ENCODE results near the gene FOXC2. TPM values are rescaled to one million over a fixed set of nuclear protein-coding genes. Genes with fewer than 3 reads are reported as not detected.

The FOXC2 gene
- total RNA-seq, 4 donors from 2014 or later = 0.40 to 1.5 (median 0.50) TPM

DNA sequence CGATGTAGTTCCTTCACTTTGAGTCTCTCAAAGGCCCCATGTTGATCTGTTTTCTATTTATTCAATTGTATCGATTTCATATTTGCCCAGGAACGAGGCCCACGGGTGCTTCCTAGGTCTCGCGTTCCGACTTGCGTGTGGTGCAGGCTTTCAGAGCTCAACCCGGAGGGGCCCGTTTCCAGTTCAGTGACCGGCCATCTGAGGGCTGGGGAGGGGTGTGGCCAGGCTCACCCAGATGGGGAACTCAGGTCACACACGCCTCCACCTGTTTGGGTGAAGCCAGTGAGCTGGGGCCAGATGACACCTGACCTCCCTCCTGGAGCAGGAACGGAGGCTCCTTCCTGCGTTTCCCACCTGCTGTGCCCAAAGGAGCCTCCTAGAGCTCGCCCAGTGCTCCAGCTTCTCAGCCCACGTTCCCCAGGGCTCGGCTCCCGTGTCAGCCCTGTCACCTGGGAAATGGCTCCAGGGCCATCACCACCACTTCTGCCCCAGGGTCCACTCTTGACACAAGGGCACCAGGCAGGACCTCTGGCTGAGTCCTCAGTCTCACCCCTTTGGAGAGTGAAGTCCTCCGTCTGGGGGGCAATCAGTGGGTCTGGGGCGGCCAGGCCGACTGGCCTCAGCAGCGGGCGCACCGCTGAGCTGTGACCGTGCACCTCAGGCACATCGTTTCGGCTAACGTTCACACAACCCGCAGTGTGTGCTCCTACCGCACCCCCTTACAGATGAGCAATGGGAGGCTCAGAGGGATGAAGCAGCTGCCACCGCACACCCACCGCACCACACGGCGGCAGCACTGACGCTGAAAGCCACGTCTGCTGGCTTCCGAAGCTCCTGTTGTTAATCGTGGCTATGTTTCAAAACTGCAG lies 38.3 kb upstream of the FOXC2 start:
- ATAC-seq = no peak
- no peak overlapping the region for H3K27ac ChIP-seq

DNA sequence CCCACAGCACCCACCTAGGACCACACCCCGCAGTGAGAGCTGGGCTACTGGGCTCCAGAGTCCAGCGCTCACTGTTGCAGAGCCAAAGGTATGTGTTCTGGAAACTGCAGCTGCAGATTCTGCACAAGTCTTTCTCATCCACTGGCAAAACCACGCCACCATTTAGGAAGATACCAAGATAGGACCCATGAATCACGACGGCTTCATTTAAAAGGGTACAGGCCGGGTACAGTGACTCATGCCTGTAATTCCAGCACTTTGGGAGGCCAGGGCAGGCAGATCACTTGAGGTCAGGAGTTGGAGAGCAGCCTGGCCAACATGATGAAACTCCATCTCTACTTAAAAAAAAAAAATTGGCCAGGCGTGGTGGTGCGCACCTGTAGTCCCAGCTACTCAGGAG lies 37.5 kb upstream of the FOXC2 start:
- Histone ChIP-seq H3K9me3 (no peaks in the 10 kb centered on the region), H3K27me3 (no peaks in the 10 kb centered on the region), H3K4me1 (peaks cover 0 to 18% (median 0%) of the 10 kb centered on the region in 3 donors), H3K36me3 (peaks cover 0 to 22% of the 10 kb centered on the region in 2 donors), H3K27ac (no peak overlapping the region), H3K4me3 (no peak overlapping the region)
- TF ChIP-seq, protein P1, sequence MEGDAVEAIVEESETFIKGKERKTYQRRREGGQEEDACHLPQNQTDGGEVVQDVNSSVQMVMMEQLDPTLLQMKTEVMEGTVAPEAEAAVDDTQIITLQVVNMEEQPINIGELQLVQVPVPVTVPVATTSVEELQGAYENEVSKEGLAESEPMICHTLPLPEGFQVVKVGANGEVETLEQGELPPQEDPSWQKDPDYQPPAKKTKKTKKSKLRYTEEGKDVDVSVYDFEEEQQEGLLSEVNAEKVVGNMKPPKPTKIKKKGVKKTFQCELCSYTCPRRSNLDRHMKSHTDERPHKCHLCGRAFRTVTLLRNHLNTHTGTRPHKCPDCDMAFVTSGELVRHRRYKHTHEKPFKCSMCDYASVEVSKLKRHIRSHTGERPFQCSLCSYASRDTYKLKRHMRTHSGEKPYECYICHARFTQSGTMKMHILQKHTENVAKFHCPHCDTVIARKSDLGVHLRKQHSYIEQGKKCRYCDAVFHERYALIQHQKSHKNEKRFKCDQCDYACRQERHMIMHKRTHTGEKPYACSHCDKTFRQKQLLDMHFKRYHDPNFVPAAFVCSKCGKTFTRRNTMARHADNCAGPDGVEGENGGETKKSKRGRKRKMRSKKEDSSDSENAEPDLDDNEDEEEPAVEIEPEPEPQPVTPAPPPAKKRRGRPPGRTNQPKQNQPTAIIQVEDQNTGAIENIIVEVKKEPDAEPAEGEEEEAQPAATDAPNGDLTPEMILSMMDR (IDR thresholded peaks at IDR 0.05) = no peak
- TF ChIP-seq POLR2AphosphoS5 (IDR thresholded peaks at IDR 0.05) = no peak
- no peak for TF ChIP-seq EP300 (IDR thresholded peaks at IDR 0.05)
- no peak for TF ChIP-seq POLR2A (IDR thresholded peaks at IDR 0.05)
- ATAC-seq = no peak
- 60 to 71% methylated on average over 2 of the region's 8 CpGs for WGBS, 2 donors (ENCODE audit: low coverage in 1 of 2)

More for the DNA sequence above, 38.3 kb upstream of the FOXC2 start:
- Histone ChIP-seq H3K36me3 (peaks cover 0 to 19% of the 10 kb centered on the region in 2 donors), H3K9me3 (no peaks in the 10 kb centered on the region), H3K4me3 (no peak overlapping the region), H3K27me3 (no peaks in the 10 kb centered on the region), H3K4me1 (peaks cover 0 to 18% (median 0%) of the 10 kb centered on the region in 3 donors)
- 87 to 92% methylated on average over 13 to 17 of the region's 38 CpGs for WGBS, 2 donors (ENCODE audit: low coverage in 1 of 2)
- TF ChIP-seq POLR2AphosphoS5 (IDR thresholded peaks at IDR 0.05) = no peak
- no peak for TF ChIP-seq POLR2A (IDR thresholded peaks at IDR 0.05)
- TF ChIP-seq, protein P1 (IDR thresholded peaks at IDR 0.05) = no peak
- no peak for TF ChIP-seq EP300 (IDR thresholded peaks at IDR 0.05)

DNA sequence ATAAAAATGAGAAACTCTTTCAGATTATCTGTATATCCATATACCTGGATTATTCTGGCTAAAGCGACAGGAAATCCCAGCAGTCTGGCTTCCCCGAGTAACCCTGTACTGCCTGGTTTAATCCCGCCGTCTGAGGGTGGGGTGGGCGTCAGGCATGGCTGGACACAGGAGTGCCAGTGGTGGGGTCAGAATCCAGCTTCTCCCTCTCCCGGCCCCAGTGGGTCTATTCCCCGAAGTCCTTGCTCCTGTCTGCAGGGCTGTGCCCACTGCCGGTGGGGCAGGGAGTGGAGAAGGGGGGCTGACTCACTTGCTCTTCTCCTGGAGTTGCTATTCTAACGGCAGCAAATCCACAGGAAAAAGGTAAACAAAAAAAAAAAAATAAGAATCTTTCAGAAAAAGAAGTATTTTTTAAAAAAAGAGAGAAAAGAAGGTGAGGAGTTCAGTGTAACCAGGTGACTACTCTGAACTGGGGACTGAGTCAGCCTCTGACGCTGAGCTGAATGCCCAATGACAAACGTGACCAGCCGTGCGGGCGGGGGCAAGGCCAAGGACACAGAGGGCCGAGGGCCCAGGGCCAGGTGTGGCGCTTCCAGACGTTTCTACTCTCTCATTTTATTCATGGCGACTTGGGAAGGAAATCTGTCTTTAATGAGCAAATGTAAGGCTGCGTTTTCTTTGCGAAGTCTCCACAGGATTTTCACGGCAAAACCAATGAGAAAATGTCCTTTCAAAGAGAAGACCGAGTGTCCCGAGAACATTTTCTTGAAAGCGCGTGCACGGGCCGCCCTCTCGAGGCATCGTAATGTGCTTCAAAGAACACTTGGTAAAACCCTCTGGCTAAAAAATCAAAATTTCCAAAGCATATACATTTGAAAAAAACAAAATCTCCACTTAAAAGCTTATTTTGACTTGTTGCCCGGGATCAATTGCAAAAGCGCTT lies 36.1 kb upstream of the FOXC2 start:
- ATAC-seq = no peak
- Histone ChIP-seq H3K9me3 (no peaks in the 10 kb centered on the region), H3K27me3 (no peaks in the 10 kb centered on the region), H3K36me3 (peaks cover 0 to 27% of the 10 kb centered on the region in 2 donors), H3K4me1 (peaks cover 0 to 18% (median 0%) of the 10 kb centered on the region in 3 donors), H3K27ac (peak overlapping the region in 3 of 4 donors; percentile 50 to 77 (median 74)), H3K4me3 (no peak overlapping the region)
- TF ChIP-seq, protein P1 (IDR thresholded peaks at IDR 0.05) = no peak
- TF ChIP-seq POLR2A (IDR thresholded peaks at IDR 0.05) = no peak
- TF ChIP-seq EP300 (IDR thresholded peaks at IDR 0.05) = no peak
- no peak for TF ChIP-seq POLR2AphosphoS5 (IDR thresholded peaks at IDR 0.05)
- 41 to 63% methylated on average over 16 to 21 of the region's 31 CpGs for WGBS, 2 donors (ENCODE audit: low coverage in 1 of 2)

DNA sequence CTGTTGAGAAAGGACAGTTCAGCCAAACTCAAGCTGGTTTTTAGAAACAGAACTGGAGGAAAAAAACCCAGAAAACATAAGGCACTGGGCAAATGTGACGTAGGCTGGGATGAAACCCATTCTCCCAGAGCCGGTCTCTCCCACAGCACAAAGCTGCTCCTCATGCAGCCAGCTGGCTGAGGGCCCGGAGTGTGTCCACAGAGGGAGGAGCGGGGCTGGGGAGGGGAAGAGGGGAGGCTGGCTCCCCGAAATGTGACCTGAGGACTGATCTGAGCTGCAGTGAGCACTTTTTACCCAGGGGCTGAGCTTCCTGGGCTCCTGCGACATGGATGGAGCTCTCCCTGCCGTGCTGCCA lies 35.5 kb upstream of the FOXC2 start:
- no peaks in the 10 kb centered on the region for H3K9me3 ChIP-seq
- WGBS, 2 donors (ENCODE audit: low coverage in 1 of 2) = 31% methylated on average over 5 of the region's 7 CpGs; no CpG with 5 or more reads in 1 of the 2 donors
- H3K4me3 ChIP-seq = peak overlapping the region in 1 of 2 donors; percentile 10
- H3K27me3 ChIP-seq = no peaks in the 10 kb centered on the region
- peaks cover 0 to 31% of the 10 kb centered on the region in 2 donors for H3K36me3 ChIP-seq
- peak overlapping the region in 3 of 4 donors; percentile 50 to 77 (median 74) for H3K27ac ChIP-seq
- TF ChIP-seq, protein P1 (IDR thresholded peaks at IDR 0.05) = no peak
- TF ChIP-seq POLR2AphosphoS5 (IDR thresholded peaks at IDR 0.05) (peak; percentile 21), EP300 (IDR thresholded peaks at IDR 0.05) (no peak), POLR2A (IDR thresholded peaks at IDR 0.05) (no peak)
- H3K4me1 ChIP-seq = peaks cover 0 to 18% (median 0%) of the 10 kb centered on the region in 3 donors
- peak; percentile 86 for ATAC-seq
